ENCODE results near the gene ATP6V1D.
"Not testable (repeated sequence)": the region's sequence is repeated elsewhere in the genome, so short reads cannot be mapped to it uniquely, and the experiment has no call there.

ATP6V1D gene

GRCh38 chr14:67370830-67371229, 11.2 kb upstream of the ATP6V1D start:
- no peak for DNase-seq (ENCODE audit: low spot score)

- no peak for DNase-seq (ENCODE audit: low spot score)
These were observed 5.9 kb upstream of the ATP6V1D start for GRCh38 chr14:67365476-67365875.

GRCh38 chr14:67360470-67361206, 1.0 kb upstream of the ATP6V1D start:
- DNase-seq (ENCODE audit: low spot score) = no peak

GRCh38 chr14:67358924-67359774, 455 bp downstream of the ATP6V1D start:
- DNase-seq (ENCODE audit: low spot score) = no peak

- no peak for DNase-seq (ENCODE audit: low spot score)
These were observed 1.6 kb downstream of the ATP6V1D start for GRCh38 chr14:67357969-67358354.

GRCh38 chr14:67357186-67357968, 2.2 kb downstream of the ATP6V1D start:
- no peak for DNase-seq (ENCODE audit: low spot score)

GRCh38 chr14:67352055-67352454, 7.5 kb downstream of the ATP6V1D start:
- DNase-seq (ENCODE audit: low spot score) = no peak

GRCh38 chr14:67345583-67345982, 14.0 kb downstream of the ATP6V1D start:
- DNase-seq (ENCODE audit: low spot score) = no peak

- DNase-seq (ENCODE audit: low spot score) = no peak
These were observed 15.9 kb downstream of the ATP6V1D start for GRCh38 chr14:67343601-67344230.

GRCh38 chr14:67341231-67341630, 18.4 kb downstream of the ATP6V1D start:
- DNase-seq (ENCODE audit: low spot score) = not testable (repeated sequence)

GRCh38 chr14:67335781-67336180, 23.8 kb downstream of the ATP6V1D start:
- DNase-seq (ENCODE audit: low spot score) = no peak

GRCh38 chr14:67332468-67332867, 27.1 kb downstream of the ATP6V1D start:
- DNase-seq (ENCODE audit: low spot score) = no peak

GRCh38 chr14:67331368-67332125, 28.1 kb downstream of the ATP6V1D start:
- no peak for DNase-seq (ENCODE audit: low spot score)

GRCh38 chr14:67329666-67330065, 29.9 kb downstream of the ATP6V1D start:
- not testable (repeated sequence) for DNase-seq (ENCODE audit: low spot score)

- no peak for DNase-seq (ENCODE audit: low spot score)
These were observed 40.5 kb downstream of the ATP6V1D start for GRCh38 chr14:67319142-67319541.

GRCh38 chr14:67317822-67318221, 41.8 kb downstream of the ATP6V1D start:
- DNase-seq (ENCODE audit: low spot score) = no peak

- no peak for DNase-seq (ENCODE audit: low spot score)
These were observed 46.5 kb downstream of the ATP6V1D start for GRCh38 chr14:67313153-67313552.

- DNase-seq (ENCODE audit: low spot score) = no peak
These were observed 47.7 kb downstream of the ATP6V1D start for GRCh38 chr14:67311868-67312267.
